WTC11 (cell line): ENCODE results near the gene PNPLA6. TPM values are rescaled to one million over a fixed set of nuclear protein-coding genes. Genes with fewer than 3 reads are reported as not detected.

Source experiments
- ATAC-seq: fragments of 200-7000 bp; cut with Tn5 transposase; 2 replicates; pipeline ENCODE4 v1.10.0; 2021; ENCODE audit warnings: mild to moderate bottlenecking, moderate library complexity
- CTCF ChIA-PET: fragments of 300-600 bp; sonication (Branson Sonifier 250); formaldehyde crosslinking; loops from one replicate; lab custom pipeline; 2021; ENCODE audit warnings: antibody characterized with exemption; lab: Charles Lee
- POLR2A ChIA-PET: fragments of 350-600 bp; sonication (Branson Sonifier 250); formaldehyde crosslinking; loops from one replicate; lab custom pipeline; 2021; ENCODE audit warnings: antibody characterized with exemption; lab: Charles Lee
- DNase-seq: peaks from one replicate; pipeline ENCODE4 v3.0.0; 2021; ENCODE audit warnings: low spot score
- H3K27ac Mint-ChIP-seq: 2 replicates; pipeline ENCODE4 v1.8.0; 2021; ENCODE audit warnings: mixed read lengths
- H3K27me3 Mint-ChIP-seq: 2 replicates; pipeline ENCODE4 v1.8.0; 2021; ENCODE audit warnings: low read depth, mild to moderate bottlenecking, moderate library complexity, mixed read lengths
- H3K36me3 Mint-ChIP-seq: 2 replicates; pipeline ENCODE4 v1.8.0; 2021; ENCODE audit warnings: mixed read lengths
- H3K4me1 Mint-ChIP-seq: 2 replicates; pipeline ENCODE4 v1.8.0; 2022; ENCODE audit warnings: mixed read lengths
- H3K4me3 Mint-ChIP-seq: 2 replicates; pipeline ENCODE4 v1.8.0; 2021; ENCODE audit warnings: mild to moderate bottlenecking, moderate library complexity, mixed read lengths
- H3K9me3 Mint-ChIP-seq: 2 replicates; pipeline ENCODE4 v1.8.0; 2021; ENCODE audit warnings: mixed read lengths
- ATF1 ChIP-seq: sonication (generic); formaldehyde crosslinking; IDR thresholded peaks from 2 replicates; pipeline ENCODE4 v1.8.1; 2023; ENCODE audit warnings: mild to moderate bottlenecking, moderate library complexity, missing genetic modification reagents
- CREB1 ChIP-seq: sonication (generic); formaldehyde crosslinking; IDR thresholded peaks from 2 replicates; pipeline ENCODE4 v1.8.0; 2023; ENCODE audit warnings: mild to moderate bottlenecking, missing genetic modification reagents
- ESRRA ChIP-seq: sonication (generic); formaldehyde crosslinking; IDR thresholded peaks from 2 replicates; pipeline ENCODE4 v1.8.1; 2022; ENCODE audit warnings: mild to moderate bottlenecking, missing genetic modification reagents, borderline replicate concordance
- FOXK1 ChIP-seq: sonication (generic); formaldehyde crosslinking; IDR thresholded peaks from 2 replicates; pipeline ENCODE4 v1.8.0; 2022; ENCODE audit warnings: mild to moderate bottlenecking, moderate library complexity, missing genetic modification reagents
- GRHL2 ChIP-seq: fragments of 250-450 bp; sonication (Bioruptor Pico); IDR thresholded peaks from 2 replicates; pipeline ENCODE4 v1.8.0; 2022; ENCODE audit warnings: mild to moderate bottlenecking, moderate library complexity; ENCODE audit not compliant: insufficient replicate concordance, severe bottlenecking
- JUN ChIP-seq: sonication (generic); formaldehyde crosslinking; IDR thresholded peaks from 2 replicates; pipeline ENCODE4 v1.8.0; 2023; ENCODE audit warnings: mild to moderate bottlenecking, missing genetic modification reagents
- NFE2L1 ChIP-seq: sonication (generic); formaldehyde crosslinking; IDR thresholded peaks from 2 replicates; pipeline ENCODE4 v1.8.1; 2023; ENCODE audit warnings: missing genetic modification reagents
- NR2C2 ChIP-seq: sonication (generic); formaldehyde crosslinking; IDR thresholded peaks from 2 replicates; pipeline ENCODE4 v1.8.0; 2022; ENCODE audit warnings: mild to moderate bottlenecking, missing genetic modification reagents
- PRRX2 ChIP-seq: fragments of 250-450 bp; sonication (Bioruptor Pico); IDR thresholded peaks from 2 replicates; pipeline ENCODE4 v1.8.0; 2021; ENCODE audit warnings: mild to moderate bottlenecking
- SMAD3 ChIP-seq: sonication (generic); formaldehyde crosslinking; IDR thresholded peaks from 2 replicates; pipeline ENCODE4 v1.8.0; 2022; ENCODE audit warnings: missing genetic modification reagents, mild to moderate bottlenecking, borderline replicate concordance
- SOX15 ChIP-seq: fragments of 250-450 bp; sonication (Bioruptor Pico); IDR thresholded peaks from 2 replicates; pipeline ENCODE4 v1.9.0; 2021; ENCODE audit warnings: mild to moderate bottlenecking
- TCF7 ChIP-seq: sonication (generic); formaldehyde crosslinking; IDR thresholded peaks from 2 replicates; pipeline ENCODE4 v1.8.0; 2022; ENCODE audit warnings: mild to moderate bottlenecking, low read depth, missing genetic modification reagents, moderate library complexity
- TP53 ChIP-seq: sonication (generic); formaldehyde crosslinking; IDR thresholded peaks from 2 replicates; pipeline ENCODE4 v1.8.1; 2023; ENCODE audit warnings: mild to moderate bottlenecking, missing genetic modification reagents
- ZNF138 ChIP-seq: sonication (generic); formaldehyde crosslinking; conservative IDR thresholded peaks from 2 replicates; pipeline ENCODE4 v1.8.1; 2022; ENCODE audit warnings: mild to moderate bottlenecking, moderate library complexity, missing genetic modification reagents
- ZNF232 ChIP-seq: sonication (generic); formaldehyde crosslinking; IDR thresholded peaks from 2 replicates; pipeline ENCODE4 v1.8.0; 2022; ENCODE audit warnings: mild to moderate bottlenecking, missing genetic modification reagents
- ZNF317 ChIP-seq: sonication (generic); formaldehyde crosslinking; IDR thresholded peaks from 2 replicates; pipeline ENCODE4 v1.8.1; 2023; ENCODE audit warnings: low read depth, mild to moderate bottlenecking, moderate library complexity, missing genetic modification reagents, borderline replicate concordance
- total RNA-seq: library from RNA; stranded (reverse); gene quantifications from 3 replicates; pipeline ENCODE4 v1.2.3, GENCODE V29; 2021
- TF ChIP-seq, protein P1 (sequence below): sonication (generic); formaldehyde crosslinking; IDR thresholded peaks from 2 replicates; pipeline ENCODE4 v1.8.1; 2022; ENCODE audit warnings: mild to moderate bottlenecking, missing genetic modification reagents, moderate library complexity, borderline replicate concordance
- TF ChIP-seq, protein P2 (sequence below): fragments of 250-450 bp; sonication (Bioruptor Pico); IDR thresholded peaks from 2 replicates; pipeline ENCODE4 v1.9.0; 2021; ENCODE audit warnings: moderate library complexity, mild to moderate bottlenecking, inconsistent platforms, borderline replicate concordance
- TF ChIP-seq, protein P3 (sequence below): sonication (generic); formaldehyde crosslinking; IDR thresholded peaks from 2 replicates; pipeline ENCODE4 v1.8.0; 2023; ENCODE audit warnings: mild to moderate bottlenecking, missing genetic modification reagents
- TF ChIP-seq, protein P4 (sequence below): sonication (generic); formaldehyde crosslinking; conservative IDR thresholded peaks from 2 replicates; pipeline ENCODE4 v1.8.1; 2023; ENCODE audit warnings: mild to moderate bottlenecking, low read depth, missing genetic modification reagents, moderate library complexity
- TF ChIP-seq, protein P5 (sequence below): fragments of 250-450 bp; sonication (Bioruptor Pico); conservative IDR thresholded peaks from 2 replicates; pipeline ENCODE4 v1.9.0; 2021; ENCODE audit warnings: mild to moderate bottlenecking
- TF ChIP-seq, protein P6 (sequence below): fragments of 200-600 bp; IDR thresholded peaks from 2 replicates; pipeline ENCODE4 v1.8.0; 2022; ENCODE audit warnings: antibody characterized with exemption
- TF ChIP-seq, protein P7 (sequence below): sonication (generic); formaldehyde crosslinking; conservative IDR thresholded peaks from 2 replicates; pipeline ENCODE4 v1.8.1; 2022; ENCODE audit warnings: mild to moderate bottlenecking, missing genetic modification reagents

PNPLA6 gene
- total RNA-seq, 1 experiment from 2014 or later, result 149 TPM

DNA sequence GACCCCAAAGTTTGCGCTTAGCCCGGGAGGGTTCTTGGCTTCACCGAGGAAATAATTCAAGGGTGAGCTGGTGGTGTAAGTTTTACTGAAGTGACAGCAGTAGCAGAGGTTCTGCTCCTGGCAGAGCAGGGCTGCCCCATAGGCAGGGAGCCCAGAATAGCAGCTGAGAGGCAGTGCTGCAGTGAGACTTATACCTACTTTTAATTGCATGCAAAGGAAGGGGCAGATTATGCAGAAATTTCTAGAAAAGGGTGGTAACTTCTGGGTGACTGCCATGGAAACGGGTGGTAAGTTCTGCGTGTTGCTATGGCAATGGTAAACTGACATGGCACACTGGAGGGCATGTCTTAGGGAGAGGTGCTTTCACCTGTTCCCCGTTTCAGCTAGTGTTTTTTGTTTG, 42.6 kb downstream of the PNPLA6 start:
- ATAC-seq (no peak), DNase-seq (no peak)
- H3K36me3 Mint-ChIP-seq, result no peaks in the 10 kb centered on the region
- no peak overlapping the region for H3K4me3 Mint-ChIP-seq
- no peaks in the 10 kb centered on the region for H3K4me1 Mint-ChIP-seq
- POLR2A ChIA-PET, result no interaction called here
- no peaks in the 10 kb centered on the region for H3K9me3 Mint-ChIP-seq
- CTCF ChIA-PET, result interaction anchor here (1.2 to 12.1 kb wide), 2 partner anchors 10 to 103 kb away, joined by 3 to 73 read pairs; partner anchors contain the start of gene TRAPPC5
- TF ChIP-seq NFE2L1 (CRISPR knock-in tag) (no peak), ESRRA (CRISPR knock-in tag) (no peak), ZNF317 (CRISPR knock-in tag) (no peak), SOX15 (CRISPR knock-in tag) (no peak), SMAD3 (CRISPR knock-in tag) (no peak), PRRX2 (CRISPR knock-in tag) (no peak), FOXK1 (CRISPR knock-in tag) (no peak), ZNF138 (no peak)
- TF ChIP-seq, protein P1, sequence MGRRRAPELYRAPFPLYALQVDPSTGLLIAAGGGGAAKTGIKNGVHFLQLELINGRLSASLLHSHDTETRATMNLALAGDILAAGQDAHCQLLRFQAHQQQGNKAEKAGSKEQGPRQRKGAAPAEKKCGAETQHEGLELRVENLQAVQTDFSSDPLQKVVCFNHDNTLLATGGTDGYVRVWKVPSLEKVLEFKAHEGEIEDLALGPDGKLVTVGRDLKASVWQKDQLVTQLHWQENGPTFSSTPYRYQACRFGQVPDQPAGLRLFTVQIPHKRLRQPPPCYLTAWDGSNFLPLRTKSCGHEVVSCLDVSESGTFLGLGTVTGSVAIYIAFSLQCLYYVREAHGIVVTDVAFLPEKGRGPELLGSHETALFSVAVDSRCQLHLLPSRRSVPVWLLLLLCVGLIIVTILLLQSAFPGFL, result no peak
- TF ChIP-seq, protein P2, sequence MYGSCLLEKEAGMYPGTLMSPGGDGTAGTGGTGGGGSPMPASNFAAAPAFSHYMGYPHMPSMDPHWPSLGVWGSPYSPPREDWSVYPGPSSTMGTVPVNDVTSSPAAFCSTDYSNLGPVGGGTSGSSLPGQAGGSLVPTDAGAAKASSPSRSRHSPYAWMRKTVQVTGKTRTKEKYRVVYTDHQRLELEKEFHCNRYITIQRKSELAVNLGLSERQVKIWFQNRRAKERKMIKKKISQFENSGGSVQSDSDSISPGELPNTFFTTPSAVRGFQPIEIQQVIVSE (CRISPR knock-in tag), result no peak
- peaks cover 25% of the 10 kb centered on the region for H3K27me3 Mint-ChIP-seq
- H3K27ac Mint-ChIP-seq, result no peak overlapping the region

DNA sequence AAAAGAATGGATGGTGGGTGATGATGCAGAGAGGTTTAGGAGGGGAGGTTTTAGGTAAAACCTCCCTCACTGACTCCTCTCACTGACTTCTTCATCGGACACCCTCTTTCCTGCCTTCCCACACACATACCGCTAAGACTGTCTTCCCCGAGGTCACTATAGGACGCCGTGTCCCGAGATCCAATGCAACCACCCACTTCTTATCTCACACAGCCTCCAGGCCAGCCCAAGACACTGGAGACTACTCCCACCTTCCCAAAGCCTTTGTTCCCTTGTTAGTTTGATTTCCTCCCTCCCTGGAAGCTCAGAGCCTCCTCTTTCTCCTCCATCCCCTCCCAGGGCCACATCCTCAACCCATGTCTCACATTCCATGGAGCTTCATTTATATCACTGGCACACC, 43.7 kb downstream of the PNPLA6 start:
- POLR2A ChIA-PET, result no interaction called here
- H3K36me3 Mint-ChIP-seq, result no peaks in the 10 kb centered on the region
- H3K27ac Mint-ChIP-seq, result no peak overlapping the region
- no peak for ATAC-seq
- H3K4me1 Mint-ChIP-seq, result no peaks in the 10 kb centered on the region
- no peak overlapping the region for H3K4me3 Mint-ChIP-seq
- H3K9me3 Mint-ChIP-seq, result no peaks in the 10 kb centered on the region
- CTCF ChIA-PET, result interaction anchor here (1.0 to 12.1 kb wide), 2 partner anchors 11 to 101 kb away, joined by 4 to 73 read pairs; partner anchors contain the start of gene TRAPPC5
- H3K27me3 Mint-ChIP-seq, result peaks cover 27% of the 10 kb centered on the region
- DNase-seq, result no peak
- TF ChIP-seq ATF1, result no peak
- no peak for TF ChIP-seq JUN
- TF ChIP-seq, protein P3, sequence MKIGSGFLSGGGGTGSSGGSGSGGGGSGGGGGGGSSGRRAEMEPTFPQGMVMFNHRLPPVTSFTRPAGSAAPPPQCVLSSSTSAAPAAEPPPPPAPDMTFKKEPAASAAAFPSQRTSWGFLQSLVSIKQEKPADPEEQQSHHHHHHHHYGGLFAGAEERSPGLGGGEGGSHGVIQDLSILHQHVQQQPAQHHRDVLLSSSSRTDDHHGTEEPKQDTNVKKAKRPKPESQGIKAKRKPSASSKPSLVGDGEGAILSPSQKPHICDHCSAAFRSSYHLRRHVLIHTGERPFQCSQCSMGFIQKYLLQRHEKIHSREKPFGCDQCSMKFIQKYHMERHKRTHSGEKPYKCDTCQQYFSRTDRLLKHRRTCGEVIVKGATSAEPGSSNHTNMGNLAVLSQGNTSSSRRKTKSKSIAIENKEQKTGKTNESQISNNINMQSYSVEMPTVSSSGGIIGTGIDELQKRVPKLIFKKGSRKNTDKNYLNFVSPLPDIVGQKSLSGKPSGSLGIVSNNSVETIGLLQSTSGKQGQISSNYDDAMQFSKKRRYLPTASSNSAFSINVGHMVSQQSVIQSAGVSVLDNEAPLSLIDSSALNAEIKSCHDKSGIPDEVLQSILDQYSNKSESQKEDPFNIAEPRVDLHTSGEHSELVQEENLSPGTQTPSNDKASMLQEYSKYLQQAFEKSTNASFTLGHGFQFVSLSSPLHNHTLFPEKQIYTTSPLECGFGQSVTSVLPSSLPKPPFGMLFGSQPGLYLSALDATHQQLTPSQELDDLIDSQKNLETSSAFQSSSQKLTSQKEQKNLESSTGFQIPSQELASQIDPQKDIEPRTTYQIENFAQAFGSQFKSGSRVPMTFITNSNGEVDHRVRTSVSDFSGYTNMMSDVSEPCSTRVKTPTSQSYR (CRISPR knock-in tag), result no peak
- TF ChIP-seq, protein P4, sequence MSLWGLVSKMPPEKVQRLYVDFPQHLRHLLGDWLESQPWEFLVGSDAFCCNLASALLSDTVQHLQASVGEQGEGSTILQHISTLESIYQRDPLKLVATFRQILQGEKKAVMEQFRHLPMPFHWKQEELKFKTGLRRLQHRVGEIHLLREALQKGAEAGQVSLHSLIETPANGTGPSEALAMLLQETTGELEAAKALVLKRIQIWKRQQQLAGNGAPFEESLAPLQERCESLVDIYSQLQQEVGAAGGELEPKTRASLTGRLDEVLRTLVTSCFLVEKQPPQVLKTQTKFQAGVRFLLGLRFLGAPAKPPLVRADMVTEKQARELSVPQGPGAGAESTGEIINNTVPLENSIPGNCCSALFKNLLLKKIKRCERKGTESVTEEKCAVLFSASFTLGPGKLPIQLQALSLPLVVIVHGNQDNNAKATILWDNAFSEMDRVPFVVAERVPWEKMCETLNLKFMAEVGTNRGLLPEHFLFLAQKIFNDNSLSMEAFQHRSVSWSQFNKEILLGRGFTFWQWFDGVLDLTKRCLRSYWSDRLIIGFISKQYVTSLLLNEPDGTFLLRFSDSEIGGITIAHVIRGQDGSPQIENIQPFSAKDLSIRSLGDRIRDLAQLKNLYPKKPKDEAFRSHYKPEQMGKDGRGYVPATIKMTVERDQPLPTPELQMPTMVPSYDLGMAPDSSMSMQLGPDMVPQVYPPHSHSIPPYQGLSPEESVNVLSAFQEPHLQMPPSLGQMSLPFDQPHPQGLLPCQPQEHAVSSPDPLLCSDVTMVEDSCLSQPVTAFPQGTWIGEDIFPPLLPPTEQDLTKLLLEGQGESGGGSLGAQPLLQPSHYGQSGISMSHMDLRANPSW (CRISPR knock-in tag), result no peak
- no peak for TF ChIP-seq CREB1
- TF ChIP-seq TP53, result no peak
- TF ChIP-seq, protein P5, sequence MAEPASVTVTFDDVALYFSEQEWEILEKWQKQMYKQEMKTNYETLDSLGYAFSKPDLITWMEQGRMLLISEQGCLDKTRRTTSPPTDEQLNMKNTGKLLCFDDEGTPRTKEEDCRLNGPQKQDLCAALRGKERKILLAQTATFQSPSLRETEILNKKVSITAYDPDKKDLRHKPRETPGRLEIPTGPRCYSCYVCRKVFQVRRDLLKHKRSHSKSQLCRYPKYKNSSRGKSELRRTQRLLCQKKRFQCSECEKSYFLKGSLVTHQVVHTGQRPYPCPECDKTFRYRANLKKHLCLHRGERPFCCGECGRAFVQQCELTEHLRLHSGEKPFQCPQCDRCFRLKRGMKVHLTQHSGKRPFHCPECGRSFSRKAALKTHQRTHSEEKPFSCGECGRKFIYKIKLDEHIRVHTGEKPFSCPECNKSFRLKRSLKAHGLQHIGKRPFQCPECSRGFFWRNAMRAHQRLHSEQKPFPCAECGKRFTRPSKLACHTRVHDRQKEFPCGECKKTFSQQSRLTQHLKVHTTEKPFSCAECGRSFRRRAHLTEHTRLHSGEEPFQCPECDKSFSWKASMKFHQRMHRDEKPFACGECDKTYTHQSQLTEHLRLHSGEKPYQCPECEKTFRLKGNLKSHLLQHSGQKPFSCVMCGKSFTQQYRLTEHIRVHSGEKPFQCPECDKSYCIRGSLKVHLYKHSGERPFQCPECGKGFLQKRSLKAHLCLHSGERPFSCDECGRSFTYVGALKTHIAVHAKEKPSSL, result no peak
- TF ChIP-seq FOXK1 (CRISPR knock-in tag), result no peak
- no peak for TF ChIP-seq ZNF232
- TF ChIP-seq TCF7 (CRISPR knock-in tag), result no peak
- TF ChIP-seq GRHL2 (CRISPR knock-in tag), result no peak
- no peak for TF ChIP-seq ESRRA (CRISPR knock-in tag)
- TF ChIP-seq, protein P6, sequence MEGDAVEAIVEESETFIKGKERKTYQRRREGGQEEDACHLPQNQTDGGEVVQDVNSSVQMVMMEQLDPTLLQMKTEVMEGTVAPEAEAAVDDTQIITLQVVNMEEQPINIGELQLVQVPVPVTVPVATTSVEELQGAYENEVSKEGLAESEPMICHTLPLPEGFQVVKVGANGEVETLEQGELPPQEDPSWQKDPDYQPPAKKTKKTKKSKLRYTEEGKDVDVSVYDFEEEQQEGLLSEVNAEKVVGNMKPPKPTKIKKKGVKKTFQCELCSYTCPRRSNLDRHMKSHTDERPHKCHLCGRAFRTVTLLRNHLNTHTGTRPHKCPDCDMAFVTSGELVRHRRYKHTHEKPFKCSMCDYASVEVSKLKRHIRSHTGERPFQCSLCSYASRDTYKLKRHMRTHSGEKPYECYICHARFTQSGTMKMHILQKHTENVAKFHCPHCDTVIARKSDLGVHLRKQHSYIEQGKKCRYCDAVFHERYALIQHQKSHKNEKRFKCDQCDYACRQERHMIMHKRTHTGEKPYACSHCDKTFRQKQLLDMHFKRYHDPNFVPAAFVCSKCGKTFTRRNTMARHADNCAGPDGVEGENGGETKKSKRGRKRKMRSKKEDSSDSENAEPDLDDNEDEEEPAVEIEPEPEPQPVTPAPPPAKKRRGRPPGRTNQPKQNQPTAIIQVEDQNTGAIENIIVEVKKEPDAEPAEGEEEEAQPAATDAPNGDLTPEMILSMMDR, result no peak
- TF ChIP-seq, protein P7, sequence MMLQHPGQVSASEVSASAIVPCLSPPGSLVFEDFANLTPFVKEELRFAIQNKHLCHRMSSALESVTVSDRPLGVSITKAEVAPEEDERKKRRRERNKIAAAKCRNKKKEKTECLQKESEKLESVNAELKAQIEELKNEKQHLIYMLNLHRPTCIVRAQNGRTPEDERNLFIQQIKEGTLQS, result no peak
- TF ChIP-seq NR2C2 (CRISPR knock-in tag), result no peak
